Activated CD4-positive, CD25-positive, alpha-beta regulatory T cell treated with anti-CD3 and anti-CD28 coated beads, Interleukin-2, amount 50 U/mL, for 24 hours (primary cell): ENCODE data around the gene EGR4.

Experiments used
- ATAC-seq, 2 donors: fragments of 150-1000 bp; cut with Tn5 transposase; one replicate each; pipeline ENCODE4 v1.10.0; 2021; ENCODE audit warnings: mild to moderate bottlenecking in 1 of 2, moderate library complexity in 1 of 2

Gene EGR4

GRCh38 chr2:73289304-73289703 is 4.0 kb downstream of the EGR4 start:
- ATAC-seq = no peak

GRCh38 chr2:73286134-73286655 is 7.2 kb downstream of the EGR4 start:
- ATAC-seq = no peak

GRCh38 chr2:73285159-73285739 is 8.1 kb downstream of the EGR4 start:
- ATAC-seq = peak; percentile 12 to 22

GRCh38 chr2:73284296-73285158 is 8.8 kb downstream of the EGR4 start, which contains the start of gene FBXO41:
TSS of gene FBXO41 (minus strand) at chr2:73284478. CDS start at chr2:73269630, 14,848 bp downstream.
- peak; percentile 86 for ATAC-seq

GRCh38 chr2:73283545-73284295 is 9.6 kb downstream of the EGR4 start:
- peak; percentile 21 to 24 for ATAC-seq

- no peak for ATAC-seq
Measured at GRCh38 chr2:73282924-73283544, 10.3 kb downstream of the EGR4 start.

GRCh38 chr2:73281244-73281643 is 12.1 kb downstream of the EGR4 start:
- no peak for ATAC-seq

- no peak for ATAC-seq
Measured at GRCh38 chr2:73279852-73280251, 13.5 kb downstream of the EGR4 start.

- ATAC-seq = no peak
Measured at GRCh38 chr2:73272270-73272669, 21.1 kb downstream of the EGR4 start.

GRCh38 chr2:73269686-73270465 is 23.5 kb downstream of the EGR4 start:
- ATAC-seq = peak in 1 of 2 donors; percentile 27

GRCh38 chr2:73268830-73269685 is 24.3 kb downstream of the EGR4 start:
- peak; percentile 89 to 91 for ATAC-seq

- ATAC-seq = no peak
Measured at GRCh38 chr2:73268366-73268829, 24.9 kb downstream of the EGR4 start.

GRCh38 chr2:73267008-73267407 is 26.3 kb downstream of the EGR4 start:
- ATAC-seq = no peak

- ATAC-seq = no peak
Measured at GRCh38 chr2:73266061-73266901, 27.1 kb downstream of the EGR4 start.

- no peak for ATAC-seq
Measured at GRCh38 chr2:73265298-73266060, 27.9 kb downstream of the EGR4 start.

- ATAC-seq = no peak
Measured at GRCh38 chr2:73264783-73265182, 28.6 kb downstream of the EGR4 start.

GRCh38 chr2:73264332-73264606 is 29.1 kb downstream of the EGR4 start:
- no peak for ATAC-seq

- ATAC-seq = no peak
Measured at GRCh38 chr2:73263540-73264331, 29.6 kb downstream of the EGR4 start.
